D721Med (cell line): ENCODE results near the gene ADAMTS7.
"Not testable (repeated sequence)": the region's sequence is repeated elsewhere in the genome, so short reads cannot be mapped to it uniquely, and the experiment has no call there.

Source experiments
- DNase-seq: peaks from one replicate; pipeline ENCODE4 v3.0.0; 2011; ENCODE audit warnings: low spot score; ENCODE audit not compliant: insufficient read length
- FAIRE-seq: peaks from 2 replicates; lab custom pipeline; 2011; peaks lifted over from hg19 to GRCh38; lab: Jason Lieb, UNC
- CTCF ChIP-seq: IDR thresholded peaks from 2 replicates; pipeline ENCODE4 v1.5.1; 2012; ENCODE audit warnings: mild to moderate bottlenecking, control low read depth; ENCODE audit not compliant: insufficient read depth; ENCODE audit errors: missing control alignments

The ADAMTS7 gene

GRCh38 chr15:78804391-78804792, 6.9 kb downstream of the ADAMTS7 start:
- no peak for FAIRE-seq
- TF ChIP-seq CTCF: no peak

GRCh38 chr15:78800806-78801205, 10.5 kb downstream of the ADAMTS7 start:
- TF ChIP-seq CTCF: no peak
- no peak for DNase-seq
- FAIRE-seq: no peak

More at GRCh38 chr15:78804391-78804792, 6.9 kb downstream of the ADAMTS7 start:
- DNase-seq: no peak

- DNase-seq: no peak
- TF ChIP-seq CTCF: no peak
- FAIRE-seq: no peak
These were observed 11.1 kb downstream of the ADAMTS7 start for GRCh38 chr15:78800189-78800588.

GRCh38 chr15:78799102-78799501, 12.2 kb downstream of the ADAMTS7 start:
- not testable (repeated sequence) for FAIRE-seq, DNase-seq

- FAIRE-seq, DNase-seq: not testable (repeated sequence)
These were observed 12.9 kb downstream of the ADAMTS7 start for GRCh38 chr15:78798355-78798754.

GRCh38 chr15:78797951-78798350, 13.3 kb downstream of the ADAMTS7 start:
- DNase-seq (no peak), FAIRE-seq (no peak)

DNA sequence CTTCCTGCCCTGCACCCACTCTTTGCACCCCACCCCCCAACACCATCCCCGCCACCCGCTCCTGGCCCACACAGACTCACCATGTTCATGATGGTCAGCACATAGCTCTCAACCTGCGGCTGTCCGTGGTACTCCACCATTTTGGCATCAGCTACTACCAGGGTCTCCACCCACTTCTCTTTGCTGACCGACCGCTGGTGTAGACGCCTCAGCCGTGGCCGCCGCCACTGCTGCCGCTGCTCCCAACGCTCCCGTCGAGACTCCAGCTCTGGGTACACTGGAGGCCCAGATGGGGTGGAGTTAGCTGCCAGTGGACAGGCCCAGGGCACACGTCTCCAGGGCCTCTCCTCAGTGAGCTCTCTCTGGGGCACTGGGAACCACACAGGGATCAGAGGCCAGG, 14.8 kb downstream of the ADAMTS7 start:
- no peak for TF ChIP-seq CTCF
- DNase-seq (no peak), FAIRE-seq (no peak)

More at GRCh38 chr15:78797951-78798350, 13.3 kb downstream of the ADAMTS7 start:
- no peak for TF ChIP-seq CTCF

- DNase-seq (no peak), FAIRE-seq (no peak)
- no peak for TF ChIP-seq CTCF
These were observed 16.2 kb downstream of the ADAMTS7 start for GRCh38 chr15:78795043-78795442.

DNA sequence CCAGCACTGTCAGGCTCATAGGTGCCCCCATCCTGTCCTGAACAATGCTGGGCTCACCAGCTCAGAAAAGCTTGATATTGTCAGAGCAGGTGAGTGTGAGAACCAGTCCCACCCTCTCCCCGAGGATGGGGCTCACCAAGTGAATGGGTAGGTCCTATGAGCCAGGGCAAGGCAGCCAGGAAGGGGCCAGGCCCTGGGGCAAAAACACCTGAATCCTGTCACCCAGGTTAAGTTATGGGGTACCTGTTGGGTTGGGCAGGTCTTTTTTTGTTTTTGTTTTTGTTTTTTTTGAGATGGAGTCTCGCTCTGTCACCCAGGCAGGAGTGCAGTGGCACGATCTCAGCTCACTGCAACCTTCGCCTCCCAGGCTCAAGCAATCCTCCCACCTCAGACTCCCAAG, 16.8 kb downstream of the ADAMTS7 start:
- FAIRE-seq: not testable (repeated sequence)

More for the DNA sequence above, 16.8 kb downstream of the ADAMTS7 start:
- not testable (repeated sequence) for DNase-seq
